Thyroid gland (tissue), 4 donors: ENCODE results near the gene ITGB2.

Source experiments
- POLR2A ChIP-seq, 2 donors: fragments of 450-650 bp; IDR thresholded peaks; one replicate each; pipeline ENCODE4 v1.6.1; 2017; ENCODE audit warnings: antibody characterized with exemption in 2 of 2, mild to moderate bottlenecking in 2 of 2, moderate library complexity in 1 of 2
- TF ChIP-seq, protein P1 (sequence below), 6 experiments: fragments of 200-600 bp in 3 of 6; fragments of 450-650 bp in 3 of 6; sonication (generic) in 3 of 6; IDR thresholded peaks; one replicate each; pipeline ENCODE4 v1.5.1; 2016 to 2019; ENCODE audit warnings: antibody characterized with exemption in 6 of 6, mild to moderate bottlenecking in 2 of 6, inconsistent platforms in 1 of 6, moderate library complexity in 1 of 6

DNA sequence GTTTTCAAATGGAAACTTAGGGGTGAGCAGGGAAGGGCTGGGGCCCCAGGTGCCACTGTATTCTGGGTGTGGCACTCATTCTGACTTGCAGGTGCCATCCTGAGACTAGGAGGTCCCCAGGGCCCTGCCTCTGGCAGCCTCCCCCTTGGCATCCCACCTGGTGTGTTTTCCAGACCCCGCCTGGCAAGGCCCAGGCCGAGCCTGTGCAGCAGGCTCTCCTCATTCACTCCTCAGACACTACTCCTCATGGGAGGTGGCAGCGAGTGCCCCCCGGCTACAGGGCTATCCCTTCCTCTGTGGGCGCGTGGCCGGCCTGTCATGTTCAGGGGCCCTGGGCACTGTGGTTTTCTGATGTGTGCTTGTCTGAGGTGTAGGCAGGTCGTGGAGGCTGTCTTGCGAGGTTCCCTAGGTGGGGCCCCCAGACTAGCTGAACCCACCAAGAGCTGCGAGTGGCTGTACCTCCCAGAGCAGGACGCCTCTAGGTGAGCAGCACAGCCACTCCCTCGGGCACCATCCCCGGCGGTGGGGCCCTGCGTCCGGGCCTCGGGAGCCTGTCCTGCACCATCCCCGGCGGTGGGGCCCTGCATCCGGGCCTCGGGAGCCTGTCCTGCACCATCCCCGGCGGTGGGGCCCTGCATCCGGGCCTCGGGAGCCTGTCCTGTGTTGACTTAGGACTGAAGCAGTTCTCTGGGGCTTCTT lies 32.4 kb upstream of the ITGB2 start:
- TF ChIP-seq, protein P1, sequence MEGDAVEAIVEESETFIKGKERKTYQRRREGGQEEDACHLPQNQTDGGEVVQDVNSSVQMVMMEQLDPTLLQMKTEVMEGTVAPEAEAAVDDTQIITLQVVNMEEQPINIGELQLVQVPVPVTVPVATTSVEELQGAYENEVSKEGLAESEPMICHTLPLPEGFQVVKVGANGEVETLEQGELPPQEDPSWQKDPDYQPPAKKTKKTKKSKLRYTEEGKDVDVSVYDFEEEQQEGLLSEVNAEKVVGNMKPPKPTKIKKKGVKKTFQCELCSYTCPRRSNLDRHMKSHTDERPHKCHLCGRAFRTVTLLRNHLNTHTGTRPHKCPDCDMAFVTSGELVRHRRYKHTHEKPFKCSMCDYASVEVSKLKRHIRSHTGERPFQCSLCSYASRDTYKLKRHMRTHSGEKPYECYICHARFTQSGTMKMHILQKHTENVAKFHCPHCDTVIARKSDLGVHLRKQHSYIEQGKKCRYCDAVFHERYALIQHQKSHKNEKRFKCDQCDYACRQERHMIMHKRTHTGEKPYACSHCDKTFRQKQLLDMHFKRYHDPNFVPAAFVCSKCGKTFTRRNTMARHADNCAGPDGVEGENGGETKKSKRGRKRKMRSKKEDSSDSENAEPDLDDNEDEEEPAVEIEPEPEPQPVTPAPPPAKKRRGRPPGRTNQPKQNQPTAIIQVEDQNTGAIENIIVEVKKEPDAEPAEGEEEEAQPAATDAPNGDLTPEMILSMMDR (IDR thresholded peaks at IDR 0.05): no peak
- TF ChIP-seq POLR2A (IDR thresholded peaks at IDR 0.05): no peak
